CD14-positive monocyte (primary cell): ENCODE data around the gene ATPAF1. TPM values are rescaled to one million over a fixed set of nuclear protein-coding genes. Genes with fewer than 3 reads are reported as not detected.
A peak's percentile ranks its signal among the peaks of the same experiment; 100 is the strongest.

ENCODE experiments used
- DNase-seq, 3 donors: peaks; one replicate each; pipeline ENCODE4 v3.0.0-alpha.2; 2011 to 2022
- H2AFZ ChIP-seq: 2 replicates; pipeline ENCODE4 v1.6.0; 2012; ENCODE audit warnings: mild to moderate bottlenecking, low read depth, low read length, inconsistent platforms; ENCODE audit not compliant: insufficient read depth, poor library complexity, severe bottlenecking
- H3K27ac ChIP-seq, 2 donors: 1 replicate in 1 of 2; 2 replicates in 1 of 2; pipeline ENCODE4 v1.5.1; 2012 to 2013; ENCODE audit warnings: low read length in 2 of 2, control low read depth in 1 of 2, inconsistent platforms in 1 of 2, low read depth in 1 of 2, mild to moderate bottlenecking in 1 of 2
- H3K27me3 ChIP-seq, 2 donors: one replicate each; pipeline versions ENCODE4 v1.6.0 to v1.6.1; 2011 to 2013; ENCODE audit warnings: low read length in 2 of 2; ENCODE audit not compliant: control insufficient read depth in 2 of 2, insufficient read depth in 2 of 2
- H3K36me3 ChIP-seq, 2 donors: replicated peaks in 1 of 2; 1 replicate in 1 of 2; 2 replicates in 1 of 2; pipeline versions ENCODE4 v1.5.1 to v1.6.1; 2012 to 2013; ENCODE audit warnings: low read length in 2 of 2, control low read depth in 1 of 2, inconsistent platforms in 1 of 2, mild to moderate bottlenecking in 1 of 2; ENCODE audit not compliant: insufficient read depth in 2 of 2, control insufficient read depth in 1 of 2
- H3K4me1 ChIP-seq, 2 donors: 1 replicate in 1 of 2; 2 replicates in 1 of 2; pipeline versions ENCODE4 v1.5.1 to v1.6.1; 2012 to 2013; ENCODE audit warnings: low read length in 2 of 2, control low read depth in 1 of 2, inconsistent platforms in 1 of 2, mild to moderate bottlenecking in 1 of 2, moderate library complexity in 1 of 2; ENCODE audit not compliant: insufficient read depth in 2 of 2, control insufficient read depth in 1 of 2
- H3K4me2 ChIP-seq: replicated peaks from 2 replicates; pipeline ENCODE3; 2012; ENCODE audit warnings: low read length, moderate library complexity, mild to moderate bottlenecking; ENCODE audit not compliant: poor library complexity, severe bottlenecking; ENCODE audit errors: extremely low read depth
- H3K4me3 ChIP-seq, 3 experiments: fragments of 200-600 bp in 1 of 3; sonication (generic) in 1 of 3; replicated peaks in 1 of 3; 1 replicate in 2 of 3; 2 replicates in 1 of 3; pipeline ENCODE4 v1.5.1; 2011 to 2013; ENCODE audit warnings: low read length in 3 of 3, mild to moderate bottlenecking in 3 of 3, control low read depth in 2 of 3, low read depth in 2 of 3, inconsistent platforms in 1 of 3, moderate library complexity in 1 of 3
- H3K79me2 ChIP-seq: 2 replicates; pipeline ENCODE4 v1.6.0; 2012; ENCODE audit warnings: mild to moderate bottlenecking, control low read depth, inconsistent platforms, low read length, moderate library complexity; ENCODE audit not compliant: insufficient read depth
- H3K9ac ChIP-seq: 2 replicates; pipeline ENCODE4 v1.6.0; 2017; ENCODE audit warnings: low read length, mild to moderate bottlenecking; ENCODE audit not compliant: insufficient read depth, poor library complexity, severe bottlenecking
- H3K9me3 ChIP-seq, 2 donors: replicated peaks in 1 of 2; 1 replicate in 1 of 2; 2 replicates in 1 of 2; pipeline versions ENCODE4 v1.5.1 to v1.6.1; 2012 to 2013; ENCODE audit warnings: low read length in 2 of 2, control low read depth in 1 of 2; ENCODE audit not compliant: control insufficient read depth in 1 of 2, insufficient read depth in 1 of 2
- H4K20me1 ChIP-seq: 2 replicates; pipeline ENCODE4 v1.6.0; 2012; ENCODE audit warnings: mild to moderate bottlenecking, low read length, control low read depth, moderate library complexity; ENCODE audit not compliant: insufficient read depth
- H3K27ac Mint-ChIP-seq, 7 donors: one replicate each; pipeline ENCODE4 v1.8.0; 2020; ENCODE audit warnings: mild to moderate bottlenecking in 7 of 7, mixed read lengths in 7 of 7, moderate library complexity in 6 of 7, inconsistent platforms in 2 of 7
- H3K27me3 Mint-ChIP-seq, 3 donors: one replicate each; pipeline ENCODE4 v1.8.0; 2021 to 2022; ENCODE audit warnings: low read depth in 3 of 3, mild to moderate bottlenecking in 3 of 3, mixed read lengths in 3 of 3, moderate library complexity in 3 of 3, inconsistent platforms in 1 of 3
- H3K36me3 Mint-ChIP-seq, 2 donors: one replicate each; pipeline ENCODE4 v1.8.0; 2020; ENCODE audit warnings: mixed read lengths in 2 of 2, inconsistent platforms in 1 of 2, mild to moderate bottlenecking in 1 of 2
- H3K4me1 Mint-ChIP-seq: one replicate; pipeline ENCODE4 v1.8.0; 2020; ENCODE audit warnings: mild to moderate bottlenecking, mixed read lengths
- H3K4me3 Mint-ChIP-seq, 2 donors: one replicate each; pipeline ENCODE4 v1.8.0; 2020; ENCODE audit warnings: mild to moderate bottlenecking in 2 of 2, mixed read lengths in 2 of 2, moderate library complexity in 1 of 2
- H3K9me3 Mint-ChIP-seq, 7 donors: one replicate each; pipeline ENCODE4 v1.8.0; 2020 to 2022; ENCODE audit warnings: mixed read lengths in 7 of 7, mild to moderate bottlenecking in 6 of 7, moderate library complexity in 6 of 7, inconsistent platforms in 2 of 7
- CTCF ChIP-seq: fragments of 200-600 bp; IDR thresholded peaks from one replicate; pipeline ENCODE4 v1.8.0; 2022; ENCODE audit warnings: antibody characterized with exemption, mild to moderate bottlenecking
- WGBS: methylation state at CpG from one replicate; pipeline ENCODE4 v1.1.5; 2013; ENCODE audit warnings: missing lambda C conversion rate; ENCODE audit not compliant: insufficient coverage; 5-methylcytosine and 5-hydroxymethylcytosine counted together
- intact Hi-C, 2 donors: fragments of 100-400 bp; cut with micrococcal nuclease; formaldehyde crosslinking; loops; one replicate each; pipeline versions ENCODE4 v1.15.0 to v1.15.1; 2023
- polyA plus RNA-seq, 3 donors: library from polyadenylated mRNA; depleted of rRNA in 1 of 3; unstranded in 2 of 3; stranded (reverse) in 1 of 3; fragments of 300-500 nt in 2 of 3; fragments of >200 nt in 1 of 3; fragmentation: Illumina TruSeq in 2 of 3; gene quantifications; 1 replicate in 2 of 3; 2 replicates in 1 of 3; pipeline ENCODE4 v1.2.3, GENCODE V29; 2012 to 2021

Gene ATPAF1
- polyA plus RNA-seq, 3 donors = 16.9 to 45.4 (median 33.4) TPM

GRCh38 chr1:46615088-46615487, 53.1 kb downstream of the ATPAF1 start:
- H4K20me1 ChIP-seq = peaks cover 52% of the 10 kb centered on the region
- H3K4me2 ChIP-seq = peak overlapping the region; percentile 74
- H3K4me3 ChIP-seq = peak overlapping the region in 1 of 3 experiments; percentile 76
- 90% methylated on average over 2 of the region's 2 CpGs for WGBS
- peak overlapping the region in 4 of 7 donors; percentile 43 to 89 (median 82) for H3K27ac Mint-ChIP-seq
- peaks cover 72% of the 10 kb centered on the region for H3K4me1 Mint-ChIP-seq
- H3K9me3 Mint-ChIP-seq = peaks cover 0 to 1% (median 0%) of the 10 kb centered on the region in 7 donors
- peaks cover 24 to 31% of the 10 kb centered on the region in 2 donors for H3K36me3 Mint-ChIP-seq
- no peaks in the 10 kb centered on the region for H3K9me3 ChIP-seq
- intact Hi-C loops = loop anchor here (5.0 to 10.0 kb wide), 2 partner anchors 33 to 100 kb away; partner anchors contain the start of gene EFCAB14 (in 1 of the 2)
- peaks cover 53% of the 10 kb centered on the region for H3K79me2 ChIP-seq
- no peaks in the 10 kb centered on the region for H3K27me3 ChIP-seq
- H3K36me3 ChIP-seq = peaks cover 5 to 27% of the 10 kb centered on the region in 2 donors
- no peak for DNase-seq
- peak overlapping the region in 1 of 2 donors; percentile 80 for H3K27ac ChIP-seq
- peaks cover 0 to 4% (median 2%) of the 10 kb centered on the region in 3 donors for H3K27me3 Mint-ChIP-seq
- H3K9ac ChIP-seq = no peak overlapping the region
- H3K4me3 Mint-ChIP-seq = peak overlapping the region; percentile 94
- peaks cover 52 to 65% of the 10 kb centered on the region in 2 donors for H3K4me1 ChIP-seq
- TF ChIP-seq CTCF = no peak
- H2AFZ ChIP-seq = no peak overlapping the region

DNA sequence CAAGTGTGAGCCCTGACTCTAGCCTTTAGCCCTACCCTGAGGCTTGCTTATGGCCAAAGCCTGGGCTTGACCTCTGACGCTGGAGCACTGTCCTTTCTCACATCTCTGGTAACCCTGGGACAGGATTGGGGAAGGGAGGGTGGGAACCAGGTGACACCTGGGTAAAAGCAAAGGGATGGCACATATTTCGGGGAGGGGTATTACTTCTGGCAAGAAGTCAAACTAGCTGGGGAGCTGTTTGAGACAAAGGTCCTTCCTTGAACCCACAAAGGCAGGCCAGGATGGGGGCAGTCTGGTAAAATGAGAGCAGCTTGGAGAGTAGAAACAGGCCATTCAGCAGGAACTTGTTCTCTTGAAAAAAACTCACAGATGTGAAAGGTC, 53.6 kb downstream of the ATPAF1 start:
- H3K9ac ChIP-seq = no peak overlapping the region

More for the DNA sequence above, 53.6 kb downstream of the ATPAF1 start:
- Mint-ChIP-seq H3K36me3 (peaks cover 28 to 36% of the 10 kb centered on the region in 2 donors), H3K27ac (peak overlapping the region; percentile 62 to 87 (median 79)), H3K27me3 (peaks cover 0 to 4% (median 1%) of the 10 kb centered on the region in 3 donors), H3K4me3 (peak overlapping the region in 1 of 2 donors; percentile 15), H3K9me3 (peaks cover 0 to 1% (median 0%) of the 10 kb centered on the region in 7 donors), H3K4me1 (peaks cover 72% of the 10 kb centered on the region)
- Histone ChIP-seq H3K9me3 (no peaks in the 10 kb centered on the region), H3K27me3 (no peaks in the 10 kb centered on the region), H4K20me1 (peaks cover 57% of the 10 kb centered on the region), H3K4me1 (peaks cover 52 to 65% of the 10 kb centered on the region in 2 donors), H3K27ac (peak overlapping the region; percentile 38 to 80), H3K4me3 (peak overlapping the region in 1 of 3 experiments; percentile 76), H2AFZ (no peak overlapping the region), H3K4me2 (peak overlapping the region; percentile 77), H3K36me3 (peaks cover 10 to 32% of the 10 kb centered on the region in 2 donors), H3K79me2 (peaks cover 53% of the 10 kb centered on the region)
- no peak for TF ChIP-seq CTCF
- intact Hi-C loops = loop anchor here in 1 of 2 donors (10.0 kb wide), 1 partner anchor 100 kb away; the partner anchor contains the start of gene EFCAB14
- WGBS = 100% methylated on average over 1 of the region's 2 CpGs
- DNase-seq = no peak
